SU-DHL-6 (cell line): Measurements from ENCODE around the gene NTRK3.

Experiments used
- CTCF ChIP-seq: fragments of 200-600 bp; sonication (generic); IDR thresholded peaks from one replicate; pipeline ENCODE4 v1.5.1; 2017; ENCODE audit warnings: antibody characterized with exemption, mild to moderate bottlenecking, low read length, moderate library complexity; ENCODE audit not compliant: insufficient read depth, poor library complexity, severe bottlenecking
- EZH2phosphoT487 ChIP-seq: fragments of 200-600 bp; sonication (generic), shearing (Covaris generic); conservative IDR thresholded peaks from 2 replicates; pipeline ENCODE4 v1.6.1; 2018; ENCODE audit warnings: mild to moderate bottlenecking, antibody characterized with exemption, low read length, moderate library complexity, mixed read lengths

GRCh38 chr15:88098361-88098760, 158.2 kb downstream of the NTRK3 start:
- TF ChIP-seq CTCF (no peak), EZH2phosphoT487 (no peak)
